OCI-LY1 (cell line): Measurements from ENCODE around the gene NCAM1.

Experiments
- H2AFZ ChIP-seq: fragments of 200-600 bp; sonication (generic), shearing (Covaris generic); 2 replicates; pipeline ENCODE4 v1.6.0; 2014; ENCODE audit warnings: antibody characterized with exemption, mild to moderate bottlenecking, low read length
- H3F3A ChIP-seq: fragments of 200-600 bp; sonication (generic), shearing (Covaris generic); 2 replicates; pipeline ENCODE4 v1.6.0; 2014; ENCODE audit warnings: mild to moderate bottlenecking, antibody characterized with exemption, low read length, moderate library complexity; ENCODE audit not compliant: insufficient read depth
- H3K27ac ChIP-seq: fragments of 200-600 bp; sonication (generic); 2 replicates; pipeline ENCODE4 v1.5.1; 2014; ENCODE audit warnings: low read length, mixed run types, mild to moderate bottlenecking, low read depth; ENCODE audit not compliant: poor library complexity, severe bottlenecking
- H3K27me3 ChIP-seq: fragments of 200-600 bp; sonication (generic); 2 replicates; pipeline ENCODE4 v1.6.0; 2014; ENCODE audit warnings: antibody characterized with exemption, mild to moderate bottlenecking, low read length, moderate library complexity; ENCODE audit not compliant: insufficient read depth
- H3K36me3 ChIP-seq: fragments of 200-600 bp; sonication (generic); 2 replicates; pipeline ENCODE4 v1.6.1; 2014; ENCODE audit warnings: mild to moderate bottlenecking, antibody characterized with exemption, low read length, moderate library complexity, mixed read lengths; ENCODE audit not compliant: insufficient read depth
- H3K4me1 ChIP-seq: fragments of 200-600 bp; sonication (generic); 2 replicates; pipeline ENCODE4 v1.5.1; 2014; ENCODE audit warnings: mild to moderate bottlenecking, low read length, moderate library complexity; ENCODE audit not compliant: insufficient read depth, severe bottlenecking
- H3K4me2 ChIP-seq: fragments of 200-600 bp; sonication (generic), shearing (Covaris generic); 2 replicates; pipeline ENCODE4 v1.6.1; 2014; ENCODE audit warnings: low read length
- H3K4me3 ChIP-seq: fragments of 200-600 bp; sonication (generic); 2 replicates; pipeline ENCODE4 v1.5.1; 2014; ENCODE audit warnings: low read length, low read depth, mild to moderate bottlenecking, mixed read lengths; ENCODE audit not compliant: poor library complexity, severe bottlenecking
- H3K79me2 ChIP-seq: fragments of 200-600 bp; shearing (Covaris generic); 2 replicates; pipeline ENCODE4 v1.6.1; 2016; ENCODE audit warnings: mixed run types, low read length, mixed read lengths; ENCODE audit not compliant: insufficient read depth
- H3K9ac ChIP-seq: fragments of 200-600 bp; sonication (generic), shearing (Covaris generic); 2 replicates; pipeline ENCODE4 v1.6.1; 2014; ENCODE audit warnings: mild to moderate bottlenecking, low read length, mixed read lengths
- H3K9me2 ChIP-seq: fragments of 200-600 bp; sonication (generic), shearing (Covaris generic); 2 replicates; pipeline ENCODE4 v1.6.1; 2014; ENCODE audit warnings: low read depth, mild to moderate bottlenecking, low read length, mixed read lengths
- H3K9me3 ChIP-seq: fragments of 200-600 bp; shearing (Covaris generic); 2 replicates; pipeline ENCODE4 v1.6.1; 2014; ENCODE audit warnings: low read length, mixed read lengths
- H4K20me1 ChIP-seq: fragments of 200-600 bp; sonication (generic), shearing (Covaris generic); 2 replicates; pipeline ENCODE4 v1.6.0; 2016; ENCODE audit warnings: mild to moderate bottlenecking, low read length; ENCODE audit not compliant: insufficient read depth
- EZH2 ChIP-seq: fragments of 200-600 bp; sonication (generic), shearing (Covaris generic); IDR thresholded peaks from 2 replicates; pipeline ENCODE4 v1.8.0; 2017; ENCODE audit warnings: borderline replicate concordance, mixed run types, mild to moderate bottlenecking, antibody characterized with exemption, low read length, moderate library complexity, mixed read lengths
- TF ChIP-seq, protein P1 (sequence below): fragments of 200-600 bp; sonication (generic), shearing (Covaris generic); IDR thresholded peaks from 2 replicates; pipeline ENCODE4 v1.5.1; 2017; ENCODE audit warnings: mild to moderate bottlenecking, antibody characterized with exemption, low read length, moderate library complexity, mixed read lengths

The NCAM1 gene

DNA sequence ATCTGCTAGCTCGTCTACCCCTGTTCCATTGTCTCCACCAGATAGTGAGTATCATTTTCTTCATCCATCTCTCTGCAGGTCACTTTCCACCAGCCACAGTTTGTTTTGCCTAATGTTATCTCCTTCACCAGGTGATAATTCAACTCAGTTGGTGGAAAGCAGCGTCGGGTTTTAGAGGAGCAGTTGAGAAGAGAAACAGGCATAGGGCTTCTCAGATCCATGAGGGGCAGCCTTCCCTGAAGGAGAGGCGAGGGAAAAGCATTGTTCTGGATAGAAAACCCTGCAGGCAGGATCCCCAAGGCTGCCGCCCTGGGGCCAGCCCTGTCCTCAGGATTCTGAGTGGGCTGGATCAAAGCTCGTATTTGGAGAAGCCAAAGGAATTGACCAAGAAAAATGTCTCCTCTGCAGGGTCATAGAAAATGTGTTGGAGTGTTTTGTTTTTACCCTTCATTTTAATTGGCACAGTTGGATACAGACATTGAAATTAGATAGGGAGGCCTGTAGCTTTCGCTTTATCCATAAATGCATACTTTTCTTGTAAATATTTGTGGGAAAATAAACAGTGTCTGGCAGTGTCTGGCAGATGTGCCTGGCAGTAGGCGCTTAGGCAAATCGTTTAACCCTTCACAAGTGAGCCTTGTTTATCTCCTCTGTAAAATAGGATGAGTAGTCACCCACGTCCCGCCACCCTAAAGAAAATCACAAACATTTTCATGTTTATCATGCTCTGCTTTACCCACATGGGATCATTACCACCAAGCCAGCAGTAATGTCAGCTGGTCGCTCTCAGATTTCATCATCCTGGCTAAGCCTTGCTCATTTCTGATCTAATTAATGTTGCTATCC, 279.8 kb downstream of the NCAM1 start:
- no peaks in the 10 kb centered on the region for H3K36me3 ChIP-seq
- H2AFZ ChIP-seq = no peak overlapping the region
- no peaks in the 10 kb centered on the region for H3K4me1 ChIP-seq

DNA sequence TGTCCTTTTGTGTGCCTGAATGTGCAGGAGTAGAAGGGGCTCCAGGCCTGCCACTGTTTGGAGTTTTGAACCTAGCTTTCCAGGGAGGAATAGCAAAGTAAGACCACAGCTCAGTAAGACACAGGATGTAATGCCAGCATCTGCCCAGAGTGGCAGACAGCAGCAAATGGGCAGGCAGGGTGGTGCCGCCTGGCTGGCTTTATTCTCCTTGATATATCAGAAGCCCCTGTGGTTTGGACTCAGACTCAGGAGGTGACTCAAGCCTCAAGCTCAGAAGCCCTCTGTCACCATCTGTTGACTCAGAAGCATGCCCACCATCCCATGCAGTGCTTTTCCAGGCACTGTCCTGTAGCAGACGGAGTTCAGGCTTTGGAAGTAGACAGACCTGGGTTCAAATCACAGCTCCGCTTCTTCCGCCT, 280.4 kb downstream of the NCAM1 start:
- no peak overlapping the region for H3K4me2 ChIP-seq
- H3K9ac ChIP-seq = no peak overlapping the region
- no peak overlapping the region for H3K4me3 ChIP-seq
- H3F3A ChIP-seq = no peaks in the 10 kb centered on the region
- no peak overlapping the region for H2AFZ ChIP-seq
- no peaks in the 10 kb centered on the region for H4K20me1 ChIP-seq
- no peaks in the 10 kb centered on the region for H3K27me3 ChIP-seq
- no peak overlapping the region for H3K27ac ChIP-seq
- no peaks in the 10 kb centered on the region for H3K9me3 ChIP-seq
- H3K9me2 ChIP-seq = no peaks in the 10 kb centered on the region
- TF ChIP-seq, protein P1, sequence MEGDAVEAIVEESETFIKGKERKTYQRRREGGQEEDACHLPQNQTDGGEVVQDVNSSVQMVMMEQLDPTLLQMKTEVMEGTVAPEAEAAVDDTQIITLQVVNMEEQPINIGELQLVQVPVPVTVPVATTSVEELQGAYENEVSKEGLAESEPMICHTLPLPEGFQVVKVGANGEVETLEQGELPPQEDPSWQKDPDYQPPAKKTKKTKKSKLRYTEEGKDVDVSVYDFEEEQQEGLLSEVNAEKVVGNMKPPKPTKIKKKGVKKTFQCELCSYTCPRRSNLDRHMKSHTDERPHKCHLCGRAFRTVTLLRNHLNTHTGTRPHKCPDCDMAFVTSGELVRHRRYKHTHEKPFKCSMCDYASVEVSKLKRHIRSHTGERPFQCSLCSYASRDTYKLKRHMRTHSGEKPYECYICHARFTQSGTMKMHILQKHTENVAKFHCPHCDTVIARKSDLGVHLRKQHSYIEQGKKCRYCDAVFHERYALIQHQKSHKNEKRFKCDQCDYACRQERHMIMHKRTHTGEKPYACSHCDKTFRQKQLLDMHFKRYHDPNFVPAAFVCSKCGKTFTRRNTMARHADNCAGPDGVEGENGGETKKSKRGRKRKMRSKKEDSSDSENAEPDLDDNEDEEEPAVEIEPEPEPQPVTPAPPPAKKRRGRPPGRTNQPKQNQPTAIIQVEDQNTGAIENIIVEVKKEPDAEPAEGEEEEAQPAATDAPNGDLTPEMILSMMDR = no peak
- no peak for TF ChIP-seq EZH2
- H3K79me2 ChIP-seq = no peaks in the 10 kb centered on the region
- no peaks in the 10 kb centered on the region for H3K4me1 ChIP-seq
- no peaks in the 10 kb centered on the region for H3K36me3 ChIP-seq

More for the DNA sequence above, 279.8 kb downstream of the NCAM1 start:
- H3K9me2 ChIP-seq = no peaks in the 10 kb centered on the region
- no peak overlapping the region for H3K4me2 ChIP-seq
- H3K27ac ChIP-seq = no peak overlapping the region
- TF ChIP-seq EZH2 = no peak
- TF ChIP-seq, protein P1 = no peak
- no peak overlapping the region for H3K9ac ChIP-seq
- no peaks in the 10 kb centered on the region for H3K9me3 ChIP-seq
- no peaks in the 10 kb centered on the region for H4K20me1 ChIP-seq
- H3K4me3 ChIP-seq = no peak overlapping the region
- no peaks in the 10 kb centered on the region for H3F3A ChIP-seq
- no peaks in the 10 kb centered on the region for H3K79me2 ChIP-seq
- H3K27me3 ChIP-seq = no peaks in the 10 kb centered on the region

DNA sequence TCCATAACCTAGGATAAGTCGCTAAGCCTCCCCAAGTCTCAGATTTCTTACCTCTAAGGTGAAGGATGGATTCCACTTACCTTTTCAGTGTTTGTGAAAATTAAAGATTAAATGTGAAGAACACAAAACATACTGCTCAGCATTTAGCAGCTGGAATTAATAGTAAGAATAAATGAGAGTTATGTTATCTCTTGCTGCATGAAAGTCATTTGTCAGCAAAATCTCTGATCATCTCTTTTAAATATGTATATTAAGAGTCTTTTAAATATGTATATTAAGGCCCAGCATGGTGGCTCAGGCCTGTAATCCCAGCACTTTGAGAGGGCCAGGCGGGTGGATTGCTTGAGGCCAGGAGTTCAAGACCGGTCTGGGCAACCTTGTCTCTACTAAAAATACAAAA, 280.8 kb downstream of the NCAM1 start:
- Histone ChIP-seq H3K27me3 (no peaks in the 10 kb centered on the region), H2AFZ (no peak overlapping the region), H3K79me2 (no peaks in the 10 kb centered on the region), H3F3A (no peaks in the 10 kb centered on the region), H3K4me3 (no peak overlapping the region), H3K27ac (no peak overlapping the region), H4K20me1 (no peaks in the 10 kb centered on the region), H3K36me3 (no peaks in the 10 kb centered on the region), H3K4me2 (no peak overlapping the region), H3K4me1 (no peaks in the 10 kb centered on the region), H3K9me2 (no peaks in the 10 kb centered on the region), H3K9ac (no peak overlapping the region), H3K9me3 (no peaks in the 10 kb centered on the region)
- TF ChIP-seq, protein P1 = no peak
- TF ChIP-seq EZH2 = no peak
